ENCODE measurements around the gene MPC2.
"Not testable (repeated sequence)": the region's sequence is repeated elsewhere in the genome, so short reads cannot be mapped to it uniquely, and the experiment has no call there.

The MPC2 gene

DNA sequence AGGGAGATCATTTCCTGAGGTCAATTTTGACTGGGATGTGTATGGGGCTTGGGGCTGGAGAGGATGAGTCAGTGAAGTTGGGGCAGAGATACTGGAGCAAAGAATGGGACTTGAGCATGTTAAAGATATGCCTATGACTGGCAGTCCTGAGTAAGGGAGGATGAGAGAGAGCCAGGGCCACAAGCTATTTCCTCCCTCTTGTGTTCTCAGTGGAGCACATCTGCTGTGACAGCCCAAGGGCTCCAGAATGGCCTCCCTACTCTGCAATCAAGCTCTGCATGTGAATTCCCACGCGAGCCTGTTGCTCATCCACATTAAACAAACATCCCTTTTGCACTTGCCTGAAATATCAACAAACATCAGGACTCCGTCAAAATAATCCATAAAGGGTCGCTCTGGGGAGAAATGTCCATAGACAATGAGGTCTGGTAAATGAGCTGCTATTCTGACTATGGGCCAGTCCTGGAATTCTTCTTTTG is 32.2 kb downstream of the MPC2 start:
- DNase-seq: no peak

GRCh38 chr1:167900907-167901306 is 36.0 kb downstream of the MPC2 start:
- no peak for DNase-seq

GRCh38 chr1:167899253-167899681 is 37.6 kb downstream of the MPC2 start:
- no peak for DNase-seq

GRCh38 chr1:167898578-167899222 is 38.2 kb downstream of the MPC2 start:
- no peak for DNase-seq

DNA sequence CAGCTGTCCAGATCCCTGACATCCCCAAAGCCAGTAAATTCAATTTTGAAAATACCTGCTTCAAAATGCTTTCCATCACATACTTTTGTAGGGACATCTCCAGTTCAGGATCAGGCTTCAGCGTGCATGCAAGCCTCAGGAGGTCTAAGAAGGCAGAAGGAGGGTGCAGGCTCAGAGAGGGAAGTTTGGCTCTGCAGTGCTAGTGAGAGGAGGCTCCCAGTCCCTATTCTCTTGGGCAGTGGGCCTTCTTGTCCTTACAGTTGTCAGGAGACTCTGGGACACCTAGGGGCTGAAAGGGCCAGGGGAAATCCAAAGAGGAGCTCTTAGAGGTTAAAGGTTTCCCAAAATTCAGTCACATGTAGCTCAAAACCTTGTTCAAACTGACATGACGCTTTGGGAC is 43.1 kb downstream of the MPC2 start:
- DNase-seq: no peak

- no peak for DNase-seq
Measured at GRCh38 chr1:167890400-167890799, 46.5 kb downstream of the MPC2 start.

- not testable (repeated sequence) for DNase-seq
Measured at GRCh38 chr1:167887187-167887586, 49.7 kb downstream of the MPC2 start.

GRCh38 chr1:167882376-167882775 is 54.5 kb downstream of the MPC2 start:
- no peak for DNase-seq

DNA sequence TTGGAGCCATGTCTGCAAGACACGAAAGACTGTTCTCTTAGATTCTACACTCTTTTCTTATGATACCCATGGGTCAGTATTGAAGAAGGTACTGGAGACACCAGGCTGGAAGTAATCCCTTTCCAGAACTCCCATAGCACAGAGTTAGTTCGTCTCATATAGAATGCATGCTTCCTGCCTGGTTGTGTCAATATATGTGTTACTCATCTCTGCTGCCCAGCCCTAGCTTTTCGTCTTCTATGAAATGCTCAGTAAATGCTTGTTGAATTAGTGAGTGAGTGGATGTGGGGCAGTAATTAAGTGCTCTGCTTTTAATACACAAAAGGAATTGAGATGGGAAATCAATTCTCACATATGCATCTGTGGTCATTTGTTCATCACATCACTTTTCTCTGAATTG is 55.1 kb downstream of the MPC2 start:
- DNase-seq: no peak

- DNase-seq: no peak
Measured at GRCh38 chr1:167881069-167881468, 55.8 kb downstream of the MPC2 start.

- no peak for DNase-seq
Measured at GRCh38 chr1:167880580-167881021, 56.3 kb downstream of the MPC2 start.

- no peak for DNase-seq
Measured at GRCh38 chr1:167879508-167879907, 57.4 kb downstream of the MPC2 start.

- DNase-seq: no peak
Measured at GRCh38 chr1:167878372-167879160, 58.3 kb downstream of the MPC2 start.

DNA sequence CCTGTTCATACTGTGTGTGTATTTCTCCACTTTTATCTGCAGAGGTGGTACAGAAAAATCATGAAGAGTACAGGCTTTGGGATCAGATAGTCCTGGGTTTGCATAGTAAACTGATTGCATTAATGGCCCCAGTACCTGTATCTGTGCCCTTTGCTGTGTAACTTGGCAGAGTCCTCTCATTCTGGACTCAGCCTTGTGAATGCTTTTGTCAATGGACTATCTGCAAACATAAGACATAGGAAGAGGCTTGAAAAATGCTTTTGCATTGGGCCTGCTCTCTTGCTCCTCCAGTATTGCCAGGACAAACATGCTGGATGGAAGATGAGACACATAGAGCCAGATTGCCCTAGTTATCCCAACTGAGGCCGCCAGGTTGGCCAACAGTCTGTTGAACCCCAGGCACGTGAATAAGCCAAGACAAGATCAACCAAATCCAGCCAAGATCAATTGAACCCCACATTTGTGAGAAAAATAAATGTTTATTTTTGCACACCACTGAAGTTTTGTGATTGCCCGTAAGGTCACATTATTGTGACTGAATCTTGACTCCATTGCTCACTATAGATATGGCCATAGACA is 60.2 kb downstream of the MPC2 start:
- no peak for DNase-seq

DNA sequence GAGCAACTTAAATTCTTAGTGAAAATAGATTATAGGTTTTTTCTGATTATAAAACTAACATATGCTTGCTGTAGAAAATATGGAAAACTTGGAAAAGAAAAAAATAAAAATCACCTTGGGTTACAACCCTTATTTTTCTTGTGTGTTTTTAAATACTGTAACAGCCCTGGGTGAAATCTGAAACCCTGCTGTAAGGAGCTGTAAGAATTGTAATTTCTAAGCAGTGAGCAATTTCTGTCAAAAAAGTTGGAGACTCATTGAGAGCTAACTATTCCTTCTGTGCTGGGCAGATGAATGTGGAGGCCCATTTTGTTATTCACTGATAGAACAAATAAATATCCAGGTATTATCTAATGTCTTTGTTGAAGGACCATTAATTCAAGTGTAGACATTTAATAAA is 65.5 kb downstream of the MPC2 start:
- DNase-seq: no peak

GRCh38 chr1:167869157-167870001 is 67.5 kb downstream of the MPC2 start:
- not testable (repeated sequence) for DNase-seq

GRCh38 chr1:167866739-167867414 is 70.0 kb downstream of the MPC2 start:
- not testable (repeated sequence) for DNase-seq
